HG03280 (cell line): Measurements from ENCODE around the gene TRIM75.
"Not testable (repeated sequence)": the region's sequence is repeated elsewhere in the genome, so short reads cannot be mapped to it uniquely, and the experiment has no call there.

Source experiments
- ATAC-seq: cut with Tn5 transposase; IDR thresholded peaks from one replicate; pipeline ENCODE4 v1.9.1; 2021; ENCODE audit warnings: mild to moderate bottlenecking, moderate library complexity; ENCODE audit not compliant: unreplicated experiment

TRIM75 gene

GRCh38 chr4:165053645-165054044 lies at the start of gene TRIM75:
TRIM75 (plus strand) TSS chr4:165053866; CDS start chr4:165059148, 5,282 bp downstream.
- ATAC-seq = no peak

DNA sequence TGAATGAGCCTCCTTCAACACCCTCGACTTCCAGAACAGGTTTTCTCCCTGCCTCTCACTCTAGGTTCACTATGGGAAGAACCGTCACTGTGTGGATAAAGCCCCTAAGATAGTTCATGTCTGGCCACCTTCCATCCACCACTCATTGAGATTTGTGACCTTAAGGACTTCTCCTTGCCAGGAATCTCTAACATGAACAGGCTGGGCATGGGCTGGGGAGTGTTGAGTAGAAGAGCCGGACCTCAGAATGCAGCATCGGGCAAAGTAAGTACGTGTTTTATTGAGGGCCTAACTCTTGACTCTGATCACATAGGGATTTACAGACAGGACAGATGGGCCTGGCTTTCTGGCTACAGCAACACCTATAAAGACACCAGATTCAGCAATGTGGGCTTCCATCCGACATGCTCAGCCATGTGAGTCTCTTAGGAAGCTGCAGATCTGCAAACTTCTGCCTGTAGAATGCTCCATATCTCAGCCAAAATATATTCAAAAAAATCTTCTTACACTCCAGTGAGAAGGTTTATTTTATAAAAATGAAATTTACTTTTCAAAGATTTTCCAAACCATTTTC lies 48.2 kb upstream of the TRIM75 start:
- no peak for ATAC-seq

DNA sequence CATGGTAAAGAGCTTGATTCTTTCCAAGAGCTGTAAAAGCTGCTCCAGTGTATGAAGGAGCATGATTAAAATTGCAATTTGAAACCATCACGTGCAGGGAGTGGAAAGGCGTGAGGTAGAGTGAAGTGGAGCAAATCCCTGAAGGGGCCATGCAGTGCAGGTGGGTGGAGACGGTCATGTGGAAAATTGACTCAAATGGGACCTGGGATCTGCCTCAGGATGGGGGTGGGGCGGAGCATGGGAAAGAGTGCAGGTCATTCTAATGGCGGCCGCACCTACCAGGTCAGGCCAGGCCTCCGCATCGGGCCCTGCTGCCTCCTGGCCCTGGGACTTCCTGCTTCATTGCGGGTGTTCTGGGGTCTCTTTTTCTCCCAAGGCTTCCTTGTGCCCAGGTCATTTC lies 47.2 kb upstream of the TRIM75 start:
- ATAC-seq = no peak

GRCh38 chr4:165006886-165007285 lies 46.8 kb upstream of the TRIM75 start:
- ATAC-seq = no peak

- no peak for ATAC-seq
Observed at GRCh38 chr4:165009493-165010227, 44.0 kb upstream of the TRIM75 start.

- ATAC-seq = no peak
Observed at GRCh38 chr4:165010487-165010886, 43.2 kb upstream of the TRIM75 start.

GRCh38 chr4:165010991-165011390 lies 42.7 kb upstream of the TRIM75 start:
- no peak for ATAC-seq

- ATAC-seq = no peak
Observed at GRCh38 chr4:165011403-165011802, 42.3 kb upstream of the TRIM75 start.

DNA sequence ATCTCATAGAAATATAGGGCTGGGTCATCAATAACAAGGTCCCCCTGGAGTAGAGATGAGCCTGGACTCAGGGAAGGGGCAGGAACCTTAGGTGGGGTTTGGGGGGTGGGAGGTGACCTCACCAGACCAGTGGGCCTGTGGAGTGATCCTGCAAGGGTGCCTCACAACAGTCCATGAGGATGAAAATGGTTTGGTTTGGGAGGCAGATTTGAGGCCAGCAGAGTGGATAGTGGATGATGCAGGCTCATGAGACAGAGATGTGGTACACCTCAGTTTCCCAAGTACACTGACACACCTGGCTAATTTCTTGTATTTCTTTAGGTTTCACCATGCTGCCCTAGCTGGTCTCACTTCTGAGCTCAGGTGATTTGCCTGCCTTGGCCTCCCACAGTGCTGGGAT lies 40.0 kb upstream of the TRIM75 start:
- ATAC-seq = no peak

DNA sequence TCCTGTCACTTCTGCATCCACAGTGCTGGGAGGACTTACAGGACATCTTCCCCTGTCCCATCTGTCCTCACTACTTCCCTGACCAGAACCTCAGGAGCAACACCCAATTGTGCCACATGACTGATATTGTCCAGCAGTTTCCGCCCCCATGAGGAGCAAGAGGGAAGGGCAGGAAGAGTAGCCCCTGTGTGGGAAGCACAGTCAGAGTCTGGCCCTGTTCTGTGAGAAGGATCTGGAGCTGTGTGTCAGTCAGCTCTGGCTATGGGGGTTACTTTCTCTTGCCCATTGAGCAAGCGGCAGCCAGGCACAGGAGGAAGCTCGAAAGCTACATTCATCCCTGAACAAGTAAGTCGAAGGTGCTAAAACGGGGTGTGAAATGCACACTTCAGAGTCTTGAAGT lies 36.7 kb upstream of the TRIM75 start:
- no peak for ATAC-seq

- not testable (repeated sequence) for ATAC-seq
Observed at GRCh38 chr4:165019995-165020394, 33.7 kb upstream of the TRIM75 start.

DNA sequence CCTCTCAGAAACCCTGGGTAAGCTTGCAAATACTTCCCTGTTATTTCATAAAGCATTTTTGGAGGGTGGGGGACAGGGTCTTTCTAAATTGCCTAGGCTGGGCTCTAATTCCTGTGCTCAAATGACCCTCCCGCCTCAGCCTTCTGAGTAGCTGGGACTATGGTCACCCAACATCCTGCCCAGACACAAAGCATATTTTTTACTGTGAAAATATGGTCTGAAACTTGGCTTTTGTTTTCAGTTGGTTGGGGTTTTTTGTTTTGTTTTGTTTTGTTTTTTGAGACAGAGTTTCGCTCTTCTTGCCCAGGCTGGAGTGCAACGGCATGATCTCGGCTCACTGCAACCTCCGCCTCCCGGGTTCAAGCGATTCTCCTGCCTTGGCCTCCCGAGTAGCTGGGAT lies 27.9 kb upstream of the TRIM75 start:
- ATAC-seq = not testable (repeated sequence)

DNA sequence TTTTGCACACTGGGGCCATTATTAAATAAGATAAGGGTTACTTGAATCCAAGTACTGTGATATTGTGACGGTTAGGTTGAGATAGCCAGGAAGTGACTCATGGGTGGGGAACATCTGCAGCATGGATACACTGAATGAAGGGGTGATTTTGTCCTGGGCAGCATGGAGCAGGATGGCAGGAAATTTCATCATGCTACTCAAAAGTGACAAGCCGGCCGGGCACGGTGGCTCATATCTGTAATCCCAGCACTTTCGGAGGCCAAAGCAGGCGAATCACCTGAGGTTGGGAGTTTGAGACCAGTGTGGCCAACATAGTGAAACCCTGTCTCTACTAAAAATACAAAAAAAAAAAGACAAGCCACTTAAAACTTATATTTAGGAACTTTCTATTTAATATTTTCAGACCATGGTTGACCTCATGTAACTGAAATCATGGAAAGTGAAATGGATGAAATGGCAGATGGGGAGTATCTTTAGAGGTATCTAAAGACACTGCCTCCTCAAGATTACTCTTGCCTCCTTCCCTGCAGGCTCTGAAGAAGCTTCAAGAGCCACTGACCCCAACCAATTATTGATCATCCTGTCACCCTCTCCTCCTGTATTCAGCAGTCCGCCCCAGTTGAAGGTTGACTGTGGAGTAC lies 25.8 kb upstream of the TRIM75 start:
- ATAC-seq = no peak

DNA sequence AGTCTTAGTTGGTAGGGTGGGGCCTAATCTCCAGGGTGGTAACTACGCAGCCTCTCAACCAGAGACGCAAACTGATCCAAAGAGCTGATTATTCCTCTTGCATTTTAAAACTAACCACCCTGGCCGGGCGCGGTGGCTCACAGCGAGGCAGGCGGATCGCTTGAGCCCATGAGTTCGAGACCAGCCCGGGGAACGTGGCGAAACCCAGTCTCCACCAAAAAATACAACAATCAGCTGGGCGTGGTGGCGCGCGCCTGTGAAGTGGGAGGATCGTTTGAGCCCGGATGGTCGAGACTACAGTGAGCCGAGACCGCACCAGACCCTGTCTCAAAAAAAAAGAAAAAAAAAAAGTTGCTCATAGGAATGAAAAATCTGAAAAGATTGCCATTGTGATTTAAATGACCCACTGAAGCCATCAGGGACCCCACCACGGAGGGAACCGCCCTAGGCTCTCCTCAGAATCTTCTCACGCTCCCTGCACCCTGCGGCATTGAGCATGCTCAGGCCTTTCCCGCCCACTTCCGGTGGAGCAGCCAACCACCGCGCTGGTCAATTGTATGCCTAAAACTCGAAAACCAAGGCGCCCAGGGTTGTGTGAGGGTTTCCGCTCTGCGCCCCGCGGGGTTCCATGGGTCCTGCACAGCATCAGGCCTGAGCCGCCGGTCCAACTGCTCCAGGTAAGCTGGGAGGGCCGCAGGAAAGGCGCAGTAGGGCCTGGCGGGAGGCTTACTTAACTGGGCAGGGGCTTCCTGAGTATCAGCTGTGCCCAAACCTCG lies 22.0 kb upstream of the TRIM75 start, which contains the start of gene TRIM60:
TRIM60 (plus strand) TSS at position 564 of the 776 bp plus-strand sequence. CDS start 8,074 bp downstream, outside the sequence.
- no peak for ATAC-seq

DNA sequence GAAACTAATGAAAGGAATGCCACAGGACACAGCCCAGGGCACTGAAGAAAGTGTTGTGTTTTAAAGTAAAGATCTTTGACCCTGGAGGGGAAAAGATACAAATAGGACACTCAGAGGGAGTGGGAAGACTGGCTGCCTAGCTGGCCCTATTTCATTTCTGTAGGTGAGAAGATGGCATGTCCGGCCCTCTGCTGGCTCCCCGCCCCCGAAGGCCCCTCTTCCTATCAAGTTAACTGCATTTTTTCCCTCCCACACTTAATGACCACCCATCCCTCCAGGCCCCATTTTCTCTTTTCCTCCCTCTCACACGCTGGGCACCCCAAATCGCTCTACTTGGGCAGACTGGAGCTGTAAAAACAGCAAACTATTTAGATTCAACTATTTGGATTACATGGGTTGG lies 5.5 kb upstream of the TRIM75 start:
- no peak for ATAC-seq

GRCh38 chr4:165052627-165053026 lies 1.0 kb upstream of the TRIM75 start:
- ATAC-seq = no peak

DNA sequence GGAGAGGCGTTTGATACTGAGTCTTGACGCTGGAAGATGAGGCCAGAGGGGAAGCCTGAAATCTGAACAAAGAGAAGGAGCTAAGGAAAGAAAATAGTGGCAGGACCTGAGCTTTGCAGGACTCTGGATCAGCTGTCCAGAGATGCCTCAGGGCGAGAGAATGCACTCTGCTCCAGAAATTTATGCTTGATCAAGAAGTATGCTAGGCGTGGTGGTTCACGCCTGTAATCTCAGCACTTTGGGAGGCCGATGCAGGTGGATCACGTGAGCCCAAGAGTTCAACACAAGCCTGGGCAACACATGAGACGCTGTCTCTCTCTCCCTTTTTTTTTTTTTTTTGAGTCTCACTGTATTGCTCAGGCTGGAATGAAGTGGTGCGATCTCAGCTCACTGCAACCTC lies 1.9 kb downstream of the TRIM75 start:
- ATAC-seq = no peak

GRCh38 chr4:165058666-165059065 lies 5.0 kb downstream of the TRIM75 start:
- no peak for ATAC-seq

- ATAC-seq = no peak
Observed at GRCh38 chr4:165059386-165059785, 5.7 kb downstream of the TRIM75 start.

GRCh38 chr4:165060938-165061337 lies 7.3 kb downstream of the TRIM75 start:
- no peak for ATAC-seq

DNA sequence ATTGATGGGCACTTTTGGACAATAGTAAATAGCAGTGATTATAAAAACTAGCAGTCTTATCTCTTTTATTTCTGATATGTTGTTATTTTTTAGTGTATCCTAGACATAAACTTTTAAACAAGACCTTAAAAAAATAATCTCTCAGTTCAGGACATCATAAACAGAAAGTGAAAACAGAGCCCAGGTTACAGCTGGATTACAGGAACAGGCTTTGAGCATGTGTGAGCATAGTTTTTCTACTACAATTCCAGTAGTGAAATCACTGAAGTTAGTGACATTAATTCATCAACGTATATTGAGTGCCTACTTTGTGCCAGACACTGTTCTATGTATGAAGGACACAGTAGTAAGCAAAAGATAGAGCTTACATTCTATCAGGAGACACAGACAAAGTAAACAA lies 16.9 kb downstream of the TRIM75 start:
- ATAC-seq = no peak
